GM06990 (cell line): ENCODE results near the gene ITPRIP.

Experiments
- DNase-seq: peaks from one replicate; pipeline ENCODE4 v3.0.0-alpha.2; 2011; ENCODE audit not compliant: insufficient read length; ENCODE audit errors: extremely low read depth
- H3K27me3 ChIP-seq: replicated peaks from 2 replicates; pipeline ENCODE4 v1.6.0; 2011; ENCODE audit warnings: low read length; ENCODE audit not compliant: control insufficient read depth, insufficient read depth
- H3K36me3 ChIP-seq: 2 replicates; pipeline ENCODE4 v1.5.1; 2011; ENCODE audit warnings: low read length; ENCODE audit not compliant: control insufficient read depth, insufficient read depth
- H3K4me3 ChIP-seq: replicated peaks from 2 replicates; pipeline ENCODE4 v1.5.1; 2011; ENCODE audit warnings: low read depth, mild to moderate bottlenecking, control low read depth, low read length
- CTCF ChIP-seq: IDR thresholded peaks from 2 replicates; pipeline ENCODE4 v1.5.1; 2011; ENCODE audit warnings: low read length, control low read depth, mild to moderate bottlenecking, inconsistent platforms; ENCODE audit not compliant: insufficient read depth, poor library complexity, severe bottlenecking

Gene ITPRIP

DNA sequence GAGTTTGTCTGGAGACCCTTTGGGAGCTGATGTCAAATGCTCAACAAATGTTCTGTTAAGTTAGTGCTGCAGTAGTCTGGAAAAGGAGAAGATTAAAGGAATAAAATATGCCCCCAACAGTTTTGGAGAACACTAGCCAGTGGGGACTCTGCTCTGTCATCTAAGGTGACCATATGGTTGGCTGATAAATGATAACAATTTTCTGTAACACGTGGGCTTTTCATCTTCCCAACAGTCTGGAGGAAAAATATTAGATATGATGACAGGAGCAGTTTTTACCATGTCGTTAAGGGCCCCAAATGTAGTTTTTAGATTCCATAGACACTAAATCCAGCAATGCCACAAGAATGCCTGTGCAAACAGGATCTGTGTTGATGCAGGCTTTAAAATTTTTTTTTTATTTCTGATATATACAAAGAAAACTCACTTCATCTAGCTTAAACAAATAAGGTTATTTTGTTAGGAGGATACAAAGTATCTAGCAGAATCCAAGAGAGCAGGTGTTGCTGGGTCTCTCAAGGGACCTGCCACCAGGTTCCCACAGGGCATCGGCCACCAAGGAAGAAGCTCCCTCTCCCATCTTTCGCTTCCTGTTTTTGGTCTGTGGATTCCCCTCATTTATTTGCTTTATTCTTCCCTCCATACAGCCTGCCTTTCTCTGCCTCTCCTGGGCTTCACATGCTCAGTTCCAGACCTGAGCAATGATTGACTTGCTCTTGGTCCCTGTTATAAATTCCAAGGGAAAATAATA, 9.2 kb upstream of the ITPRIP start:
- no peak for DNase-seq
- no peak overlapping the region for H3K4me3 ChIP-seq
- H3K27me3 ChIP-seq, result no peaks in the 10 kb centered on the region
- no peaks in the 10 kb centered on the region for H3K36me3 ChIP-seq
- TF ChIP-seq CTCF, result no peak

- DNase-seq, result no peak
- no peaks in the 10 kb centered on the region for H3K27me3 ChIP-seq
These were observed 7.7 kb upstream of the ITPRIP start for GRCh38 chr10:104345941-104346340.

DNA sequence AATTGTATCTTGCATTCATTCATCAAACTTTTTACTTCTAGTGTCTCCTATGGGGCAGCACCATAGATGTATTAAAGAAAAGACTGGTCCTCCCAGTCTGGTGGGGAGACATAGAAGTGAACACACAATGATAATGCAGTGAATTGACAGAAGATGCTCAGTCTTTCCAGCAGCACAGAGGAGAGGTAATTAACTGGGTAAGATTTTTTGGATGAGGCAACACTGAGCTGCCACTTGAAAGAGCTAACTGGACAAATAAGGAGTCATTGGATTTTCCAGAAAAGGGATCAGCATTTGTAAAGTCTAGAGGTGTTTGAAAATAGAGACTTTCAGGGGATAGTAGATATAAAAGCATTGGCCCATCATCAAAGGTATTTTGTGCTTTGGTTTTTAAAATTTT, 7.2 kb upstream of the ITPRIP start:
- Histone ChIP-seq H3K27me3 (no peaks in the 10 kb centered on the region), H3K36me3 (no peaks in the 10 kb centered on the region), H3K4me3 (no peak overlapping the region)
- no peak for DNase-seq
- no peak for TF ChIP-seq CTCF

More at GRCh38 chr10:104345941-104346340, 7.7 kb upstream of the ITPRIP start:
- TF ChIP-seq CTCF, result no peak
- no peaks in the 10 kb centered on the region for H3K36me3 ChIP-seq
- H3K4me3 ChIP-seq, result no peak overlapping the region

DNA sequence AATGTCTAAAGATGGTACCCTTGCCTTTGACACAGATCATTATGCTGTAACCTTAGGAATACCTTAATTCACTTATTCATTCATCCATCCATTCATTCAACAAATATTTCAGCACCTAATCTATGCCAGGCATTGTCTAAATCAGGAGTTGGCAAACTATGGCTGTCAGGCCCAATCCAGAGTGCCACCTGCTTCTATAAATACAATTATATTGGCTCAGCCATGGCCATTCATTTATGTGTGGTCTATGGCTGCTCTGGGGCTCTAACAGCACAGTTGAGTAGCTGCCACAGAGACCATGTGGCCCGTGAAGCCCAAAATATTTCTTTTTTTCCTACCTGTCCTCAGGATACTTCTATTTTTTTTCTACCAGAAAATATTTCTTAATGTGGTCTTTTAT, 6.0 kb upstream of the ITPRIP start:
- no peak for TF ChIP-seq CTCF
- Histone ChIP-seq H3K4me3 (no peak overlapping the region), H3K36me3 (no peaks in the 10 kb centered on the region), H3K27me3 (no peaks in the 10 kb centered on the region)
- no peak for DNase-seq

- DNase-seq, result no peak
- no peaks in the 10 kb centered on the region for H3K27me3 ChIP-seq
- H3K36me3 ChIP-seq, result no peaks in the 10 kb centered on the region
- TF ChIP-seq CTCF, result no peak
- H3K4me3 ChIP-seq, result no peak overlapping the region
These were observed 4.7 kb upstream of the ITPRIP start for GRCh38 chr10:104342941-104343411.

DNA sequence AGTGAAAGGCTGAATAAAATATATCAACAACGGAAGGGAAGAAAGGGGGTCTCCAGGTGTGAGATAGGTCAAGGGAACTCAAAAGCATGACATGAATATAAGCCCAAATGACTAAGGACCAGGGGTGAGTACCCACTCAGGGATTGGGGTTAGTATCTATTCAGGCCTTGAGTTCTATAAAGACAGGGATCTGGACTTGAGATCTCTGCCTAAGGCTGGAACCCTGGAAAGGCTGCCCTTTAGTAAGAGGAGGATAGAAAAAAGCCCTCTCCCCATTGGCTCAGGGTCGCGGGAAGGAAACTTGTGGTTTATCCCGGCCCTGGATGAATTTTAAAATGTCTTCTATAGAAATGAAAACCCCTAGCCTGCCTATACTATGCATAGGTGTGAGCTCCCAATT, 2.4 kb upstream of the ITPRIP start:
- Histone ChIP-seq H3K36me3 (no peaks in the 10 kb centered on the region), H3K4me3 (no peak overlapping the region), H3K27me3 (no peaks in the 10 kb centered on the region)
- TF ChIP-seq CTCF, result no peak
- DNase-seq, result no peak
